Measurements from ENCODE around the gene FAM193A.

DNA sequence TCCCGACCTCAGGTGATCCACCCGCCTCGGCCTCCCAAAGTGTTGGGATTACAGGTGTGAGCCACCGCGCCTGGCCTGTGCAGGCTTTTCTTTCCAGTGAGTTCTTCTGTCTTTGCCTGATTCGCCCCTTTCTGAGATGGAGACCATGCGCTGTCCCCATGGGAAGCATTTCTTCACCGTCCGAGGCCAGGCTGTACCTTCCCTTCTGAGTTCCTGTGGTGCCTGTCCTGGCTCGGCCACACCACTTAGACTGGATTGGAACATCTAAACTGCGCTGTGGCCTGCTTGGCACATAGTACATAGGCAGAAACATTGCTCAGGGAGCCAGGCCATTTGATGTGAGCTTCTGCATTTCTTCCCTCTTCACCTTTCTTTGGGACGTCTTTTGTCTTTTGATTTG is 23.7 kb downstream of the FAM193A start:
- TF ChIP-seq YY1 (IDR thresholded peaks at IDR 0.05; ENCODE audit: low read depth) (no peak), JUND (IDR thresholded peaks at IDR 0.05) (no peak)
- TF ChIP-seq, protein P1, sequence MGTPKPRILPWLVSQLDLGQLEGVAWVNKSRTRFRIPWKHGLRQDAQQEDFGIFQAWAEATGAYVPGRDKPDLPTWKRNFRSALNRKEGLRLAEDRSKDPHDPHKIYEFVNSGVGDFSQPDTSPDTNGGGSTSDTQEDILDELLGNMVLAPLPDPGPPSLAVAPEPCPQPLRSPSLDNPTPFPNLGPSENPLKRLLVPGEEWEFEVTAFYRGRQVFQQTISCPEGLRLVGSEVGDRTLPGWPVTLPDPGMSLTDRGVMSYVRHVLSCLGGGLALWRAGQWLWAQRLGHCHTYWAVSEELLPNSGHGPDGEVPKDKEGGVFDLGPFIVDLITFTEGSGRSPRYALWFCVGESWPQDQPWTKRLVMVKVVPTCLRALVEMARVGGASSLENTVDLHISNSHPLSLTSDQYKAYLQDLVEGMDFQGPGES (IDR thresholded peaks at IDR 0.05; ENCODE audit: low read depth, low read length), result no peak

All from SK-N-SH (cell line).